Liver (tissue), 3 donors: Measurements from ENCODE around the gene HTR7.

Experiments
- CTCF ChIP-seq: fragments of 150-350 bp; IDR thresholded peaks from 2 replicates; pipeline ENCODE4 v1.5.1; 2017; ENCODE audit warnings: improper control_type of control experiment, low read depth, low read length; ENCODE audit not compliant: missing input control
- EGR1 ChIP-seq, 2 donors: IDR thresholded peaks; 2 replicates each; pipeline ENCODE4 v1.6.1; 2016 to 2018; ENCODE audit warnings: antibody characterized with exemption in 2 of 2, low read depth in 2 of 2
- FOXA2 ChIP-seq: IDR thresholded peaks from 2 replicates; pipeline ENCODE4 v1.6.1; 2016; ENCODE audit warnings: antibody characterized with exemption
- GABPA ChIP-seq, 2 donors: IDR thresholded peaks in 1 of 2; conservative IDR thresholded peaks in 1 of 2; 2 replicates each; pipeline ENCODE4 v1.6.1; 2016; ENCODE audit warnings: antibody characterized with exemption in 2 of 2, mild to moderate bottlenecking in 1 of 2, moderate library complexity in 1 of 2
- JUND ChIP-seq, 2 donors: IDR thresholded peaks; 2 replicates each; pipeline ENCODE4 v1.6.1; 2016; ENCODE audit warnings: antibody characterized with exemption in 2 of 2
- RAD21 ChIP-seq, 2 donors: IDR thresholded peaks; 2 replicates each; pipeline ENCODE4 v1.6.1; 2016; ENCODE audit warnings: antibody characterized with exemption in 2 of 2, mild to moderate bottlenecking in 2 of 2
- REST ChIP-seq: IDR thresholded peaks from 2 replicates; pipeline ENCODE4 v1.6.1; 2016; ENCODE audit warnings: antibody characterized with exemption, mild to moderate bottlenecking
- SP1 ChIP-seq: IDR thresholded peaks from 2 replicates; pipeline ENCODE4 v1.6.1; 2018; ENCODE audit warnings: antibody characterized with exemption, mild to moderate bottlenecking
- TAF1 ChIP-seq: conservative IDR thresholded peaks from 2 replicates; pipeline ENCODE4 v1.6.1; 2016; ENCODE audit warnings: antibody characterized with exemption, mild to moderate bottlenecking
- YY1 ChIP-seq: IDR thresholded peaks from 2 replicates; pipeline ENCODE4 v1.6.1; 2016; ENCODE audit warnings: antibody characterized with exemption, mild to moderate bottlenecking
- TF ChIP-seq, protein P1 (sequence below): IDR thresholded peaks from 2 replicates; pipeline ENCODE4 v1.6.1; 2016; ENCODE audit warnings: antibody characterized with exemption
- TF ChIP-seq, protein P2 (sequence below): IDR thresholded peaks from 2 replicates; pipeline ENCODE4 v1.6.1; 2016; ENCODE audit warnings: antibody characterized with exemption
- donor health status: healthy.
- donor health status: healthy.

GRCh38 chr10:90788199-90788491, 69.7 kb downstream of the HTR7 start:
- no peak for TF ChIP-seq CTCF
- no peak for TF ChIP-seq EGR1 (IDR thresholded peaks at IDR 0.05; ENCODE audit: low read depth in 2 of 2)
- no peak for TF ChIP-seq RAD21 (IDR thresholded peaks at IDR 0.05)
- no peak for TF ChIP-seq SP1
- TF ChIP-seq, protein P1, sequence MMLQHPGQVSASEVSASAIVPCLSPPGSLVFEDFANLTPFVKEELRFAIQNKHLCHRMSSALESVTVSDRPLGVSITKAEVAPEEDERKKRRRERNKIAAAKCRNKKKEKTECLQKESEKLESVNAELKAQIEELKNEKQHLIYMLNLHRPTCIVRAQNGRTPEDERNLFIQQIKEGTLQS: no peak
- no peak for TF ChIP-seq GABPA (IDR thresholded peaks at IDR 0.05 in 1 of 2, conservative IDR thresholded peaks at IDR 0.05 in 1 of 2)
- TF ChIP-seq, protein P2, sequence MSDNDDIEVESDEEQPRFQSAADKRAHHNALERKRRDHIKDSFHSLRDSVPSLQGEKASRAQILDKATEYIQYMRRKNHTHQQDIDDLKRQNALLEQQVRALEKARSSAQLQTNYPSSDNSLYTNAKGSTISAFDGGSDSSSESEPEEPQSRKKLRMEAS: no peak
- no peak for TF ChIP-seq TAF1
- TF ChIP-seq FOXA2: no peak
- TF ChIP-seq REST: no peak
- TF ChIP-seq YY1: no peak
- TF ChIP-seq JUND (IDR thresholded peaks at IDR 0.05): no peak
